PFSK-1 (cell line): ENCODE results near the gene TCF7L1.

Experiments
- FOXP2 ChIP-seq: optimal IDR thresholded peaks from 2 replicates; pipeline ENCODE3; 2011; ENCODE audit warnings: borderline replicate concordance, control low read depth, inconsistent platforms; ENCODE audit not compliant: insufficient read depth; ENCODE audit errors: extremely low read length, extremely low read depth
- POLR2AphosphoS5 ChIP-seq: IDR thresholded peaks from 2 replicates; pipeline ENCODE4 v1.6.1; 2012; ENCODE audit warnings: low read depth, mild to moderate bottlenecking, control low read depth, low read length, moderate library complexity
- REST ChIP-seq, 2 experiments: IDR thresholded peaks; 2 replicates each; pipeline versions ENCODE4 v1.6.1 to v1.8.0; 2011 to 2012; ENCODE audit warnings: low read depth in 2 of 2, low read length in 2 of 2, control low read depth in 1 of 2, inconsistent platforms in 1 of 2, mild to moderate bottlenecking in 1 of 2, moderate library complexity in 1 of 2; ENCODE audit not compliant: insufficient read depth in 1 of 2
- SIN3A ChIP-seq: IDR thresholded peaks from 2 replicates; pipeline ENCODE4 v1.6.1; 2012; ENCODE audit warnings: mild to moderate bottlenecking, low read length, moderate library complexity, borderline replicate concordance; ENCODE audit not compliant: insufficient read depth
- TAF1 ChIP-seq: IDR thresholded peaks from 2 replicates; pipeline ENCODE4 v1.6.1; 2012; ENCODE audit warnings: low read length, control low read depth, borderline replicate concordance; ENCODE audit not compliant: insufficient read depth

The TCF7L1 gene

GRCh38 chr2:85282914-85283313 is 149.7 kb downstream of the TCF7L1 start:
- TF ChIP-seq FOXP2 (no peak), POLR2AphosphoS5 (no peak), REST (IDR thresholded peaks at IDR 0.05; ENCODE audit: insufficient read depth in 1 of 2, low read depth in 2 of 2, low read length in 2 of 2) (no peak), TAF1 (no peak), SIN3A (no peak)

- TF ChIP-seq POLR2AphosphoS5 (no peak), REST (IDR thresholded peaks at IDR 0.05; ENCODE audit: insufficient read depth in 1 of 2, low read depth in 2 of 2, low read length in 2 of 2) (no peak), TAF1 (no peak), FOXP2 (no peak), SIN3A (no peak)
These were observed 150.4 kb downstream of the TCF7L1 start for GRCh38 chr2:85283641-85284040.

- TF ChIP-seq POLR2AphosphoS5, result no peak
- no peak for TF ChIP-seq FOXP2
- TF ChIP-seq TAF1, result no peak
- no peak for TF ChIP-seq SIN3A
- TF ChIP-seq REST (IDR thresholded peaks at IDR 0.05; ENCODE audit: insufficient read depth in 1 of 2, low read depth in 2 of 2, low read length in 2 of 2), result no peak
These were observed 153.7 kb downstream of the TCF7L1 start for GRCh38 chr2:85286918-85287317.

GRCh38 chr2:85287721-85288120 is 154.5 kb downstream of the TCF7L1 start:
- TF ChIP-seq FOXP2 (no peak), POLR2AphosphoS5 (no peak), TAF1 (no peak), REST (IDR thresholded peaks at IDR 0.05; ENCODE audit: insufficient read depth in 1 of 2, low read depth in 2 of 2, low read length in 2 of 2) (no peak), SIN3A (no peak)

- no peak for TF ChIP-seq REST (IDR thresholded peaks at IDR 0.05; ENCODE audit: insufficient read depth in 1 of 2, low read depth in 2 of 2, low read length in 2 of 2)
- TF ChIP-seq TAF1, result no peak
- no peak for TF ChIP-seq SIN3A
These were observed 155.1 kb downstream of the TCF7L1 start for GRCh38 chr2:85288244-85288725.
